ENCODE results near the gene STK26.

The STK26 gene

GRCh38 chrX:132058050-132058449 is 34.9 kb downstream of the STK26 start:
- Histone ChIP-seq H3K9me3 (ENCODE audit: insufficient read depth, low read depth, low read length) (no peaks in the 10 kb centered on the region), H3K27me3 (ENCODE audit: insufficient read depth, low read length, poor library complexity, severe bottlenecking) (no peaks in the 10 kb centered on the region), H3K79me2 (ENCODE audit: insufficient read depth, low read length) (peaks cover 61% of the 10 kb centered on the region), H3F3A (ENCODE audit: low read depth) (no peaks in the 10 kb centered on the region), H3K9me2 (replicated peaks; ENCODE audit: low read depth, low read length) (no peaks in the 10 kb centered on the region), H3K4me3 (ENCODE audit: low read length, poor library complexity, severe bottlenecking) (no peak overlapping the region), H3K36me3 (ENCODE audit: insufficient read depth, low read length) (peaks cover 45% of the 10 kb centered on the region; the same call in 1 of the 2 replicates), H2AFZ (ENCODE audit: low read length) (no peak overlapping the region), H4K20me1 (ENCODE audit: insufficient read depth, low read length, poor library complexity, severe bottlenecking) (peaks cover 29% of the 10 kb centered on the region), H3K4me1 (ENCODE audit: insufficient read depth, low read length, poor library complexity, severe bottlenecking) (no peaks in the 10 kb centered on the region), H3K9ac (ENCODE audit: low read depth, low read length, poor library complexity, severe bottlenecking) (no peak overlapping the region), H3K4me2 (ENCODE audit: low read depth, low read length, poor library complexity, severe bottlenecking) (no peak overlapping the region)
- TF ChIP-seq EZH2phosphoT487 (IDR thresholded peaks at IDR 0.05; ENCODE audit: borderline replicate concordance) (no peak), CTCF (conservative IDR thresholded peaks at IDR 0.05; ENCODE audit: low read length) (no peak)

GRCh38 chrX:132058975-132059374 is 35.9 kb downstream of the STK26 start:
- no peaks in the 10 kb centered on the region for H3K9me3 ChIP-seq (ENCODE audit: insufficient read depth, low read depth, low read length)
- H3K9me2 ChIP-seq (replicated peaks; ENCODE audit: low read depth, low read length) = no peaks in the 10 kb centered on the region
- H2AFZ ChIP-seq (ENCODE audit: low read length) = no peak overlapping the region
- peaks cover 26% of the 10 kb centered on the region for H4K20me1 ChIP-seq (ENCODE audit: insufficient read depth, low read length, poor library complexity, severe bottlenecking)
- H3K36me3 ChIP-seq (ENCODE audit: insufficient read depth, low read length) = peaks cover 48% of the 10 kb centered on the region; the same call in 1 of the 2 replicates
- no peak overlapping the region for H3K9ac ChIP-seq (ENCODE audit: low read depth, low read length, poor library complexity, severe bottlenecking)
- no peaks in the 10 kb centered on the region for H3K4me1 ChIP-seq (ENCODE audit: insufficient read depth, low read length, poor library complexity, severe bottlenecking)
- TF ChIP-seq EZH2phosphoT487 (IDR thresholded peaks at IDR 0.05; ENCODE audit: borderline replicate concordance) (no peak), CTCF (conservative IDR thresholded peaks at IDR 0.05; ENCODE audit: low read length) (no peak)
- H3K4me2 ChIP-seq (ENCODE audit: low read depth, low read length, poor library complexity, severe bottlenecking) = no peak overlapping the region
- H3K4me3 ChIP-seq (ENCODE audit: low read length, poor library complexity, severe bottlenecking) = no peak overlapping the region
- no peaks in the 10 kb centered on the region for H3K27me3 ChIP-seq (ENCODE audit: insufficient read depth, low read length, poor library complexity, severe bottlenecking)
- H3F3A ChIP-seq (ENCODE audit: low read depth) = no peaks in the 10 kb centered on the region
- peaks cover 52% of the 10 kb centered on the region for H3K79me2 ChIP-seq (ENCODE audit: insufficient read depth, low read length)

GRCh38 chrX:132059973-132060540 is 37.0 kb downstream of the STK26 start:
- Histone ChIP-seq H2AFZ (ENCODE audit: low read length) (no peak overlapping the region), H3K9ac (ENCODE audit: low read depth, low read length, poor library complexity, severe bottlenecking) (no peak overlapping the region), H3K9me2 (replicated peaks; ENCODE audit: low read depth, low read length) (no peaks in the 10 kb centered on the region), H3K4me1 (ENCODE audit: insufficient read depth, low read length, poor library complexity, severe bottlenecking) (no peaks in the 10 kb centered on the region), H3K27me3 (ENCODE audit: insufficient read depth, low read length, poor library complexity, severe bottlenecking) (no peaks in the 10 kb centered on the region), H3K9me3 (ENCODE audit: insufficient read depth, low read depth, low read length) (no peaks in the 10 kb centered on the region), H3K4me2 (ENCODE audit: low read depth, low read length, poor library complexity, severe bottlenecking) (no peak overlapping the region), H3K79me2 (ENCODE audit: insufficient read depth, low read length) (peaks cover 43% of the 10 kb centered on the region), H3K36me3 (ENCODE audit: insufficient read depth, low read length) (peaks cover 45% of the 10 kb centered on the region; the same call in 1 of the 2 replicates), H4K20me1 (ENCODE audit: insufficient read depth, low read length, poor library complexity, severe bottlenecking) (peaks cover 26% of the 10 kb centered on the region), H3F3A (ENCODE audit: low read depth) (no peaks in the 10 kb centered on the region), H3K4me3 (ENCODE audit: low read length, poor library complexity, severe bottlenecking) (no peak overlapping the region)
- no peak for TF ChIP-seq CTCF (conservative IDR thresholded peaks at IDR 0.05; ENCODE audit: low read length)
- no peak for TF ChIP-seq EZH2phosphoT487 (IDR thresholded peaks at IDR 0.05; ENCODE audit: borderline replicate concordance)
